Measurements from ENCODE around the gene LBX2. TPM values are rescaled to one million over a fixed set of nuclear protein-coding genes. Genes with fewer than 3 reads are reported as not detected.
A peak's percentile ranks its signal among the peaks of the same experiment; 100 is the strongest.

The LBX2 gene
- total and polyA plus RNA-seq, 9 of the 15 experiments (the other 6 are each of a cell fraction or from before 2014, with no cell fraction given), result 0.39 to 6.2 (median 1.8) TPM; not detected in 1

GRCh38 chr2:74497777-74498499, 1.5 kb downstream of the LBX2 start (continued):
- TF ChIP-seq CC2D1A (IDR thresholded peaks at IDR 0.05), result no peak
- TF ChIP-seq POLR2G (IDR thresholded peaks at IDR 0.05; ENCODE audit: low read depth, low read length), result peak; percentile 73
- no peak for TF ChIP-seq ATF1 (CRISPR knock-in tag; IDR thresholded peaks at IDR 0.05)
- no peak for TF ChIP-seq ATF1 (tag; IDR thresholded peaks at IDR 0.05)
- TF ChIP-seq PRDM10 (IDR thresholded peaks at IDR 0.05; ENCODE audit: partially characterized antibody), result no peak
- TF ChIP-seq TAF15 (IDR thresholded peaks at IDR 0.05; ENCODE audit: low read depth, low read length), result peak; percentile 67; the same call in 1 of the 2 replicates
- no peak for TF ChIP-seq POU5F1 (IDR thresholded peaks at IDR 0.05; ENCODE audit: borderline replicate concordance, low read depth, low read length, partially characterized antibody)
- no peak for TF ChIP-seq SIN3A (IDR thresholded peaks at IDR 0.05; ENCODE audit: borderline replicate concordance in 2 of 2, control insufficient read depth in 1 of 2, low read depth in 2 of 2, low read length in 2 of 2)
- TF ChIP-seq ZBTB33 (CRISPR knock-in tag; IDR thresholded peaks at IDR 0.05), result peak; percentile 67
- TF ChIP-seq E2F1 (CRISPR knock-in tag; IDR thresholded peaks at IDR 0.05), result no peak

Data from K562 (cell line).